Fibroblast of villous mesenchyme (primary cell): Measurements from ENCODE around the gene TSKU. TPM values are rescaled to one million over a fixed set of nuclear protein-coding genes. Genes with fewer than 3 reads are reported as not detected.

Source experiments
- DNase-seq: peaks from one replicate; pipeline ENCODE4 v3.0.0-alpha.2; 2010; ENCODE audit warnings: low read depth
- H3K4me3 ChIP-seq: 2 replicates; pipeline ENCODE4 v1.5.1; 2011; ENCODE audit warnings: low read depth, mild to moderate bottlenecking, low read length
- CTCF ChIP-seq: IDR thresholded peaks from 2 replicates; pipeline ENCODE4 v1.5.1; 2012; ENCODE audit warnings: low read depth, mild to moderate bottlenecking, low read length; ENCODE audit not compliant: insufficient read depth
- total RNA-seq: library from RNA; depleted of rRNA; stranded (reverse); fragments of >200 nt; gene quantifications from 2 replicates; pipeline ENCODE4 v1.2.3, GENCODE V29; 2012

TSKU gene
- total RNA-seq, 1 donor: 18.6 TPM

- DNase-seq: no peak
- no peak overlapping the region for H3K4me3 ChIP-seq
- TF ChIP-seq CTCF: no peak
Observed at GRCh38 chr11:76745561-76746207, 37.5 kb upstream of the TSKU start.

GRCh38 chr11:76747153-76747914 is 35.8 kb upstream of the TSKU start:
- no peak for DNase-seq
- no peak for TF ChIP-seq CTCF
- H3K4me3 ChIP-seq: no peak overlapping the region

GRCh38 chr11:76747915-76748860 is 35.0 kb upstream of the TSKU start:
- DNase-seq: no peak
- H3K4me3 ChIP-seq: no peak overlapping the region
- TF ChIP-seq CTCF: no peak

- no peak for DNase-seq
- no peak overlapping the region for H3K4me3 ChIP-seq
- TF ChIP-seq CTCF: no peak
Observed at GRCh38 chr11:76748948-76749347, 34.2 kb upstream of the TSKU start.

GRCh38 chr11:76750067-76750466 is 33.1 kb upstream of the TSKU start:
- H3K4me3 ChIP-seq: no peak overlapping the region
- TF ChIP-seq CTCF: no peak

GRCh38 chr11:76750746-76751145 is 32.4 kb upstream of the TSKU start:
- DNase-seq: no peak
- no peak for TF ChIP-seq CTCF
- no peak overlapping the region for H3K4me3 ChIP-seq

More at GRCh38 chr11:76750067-76750466, 33.1 kb upstream of the TSKU start:
- DNase-seq: no peak
